Measurements from ENCODE around the gene FFAR1.

Gene FFAR1

DNA sequence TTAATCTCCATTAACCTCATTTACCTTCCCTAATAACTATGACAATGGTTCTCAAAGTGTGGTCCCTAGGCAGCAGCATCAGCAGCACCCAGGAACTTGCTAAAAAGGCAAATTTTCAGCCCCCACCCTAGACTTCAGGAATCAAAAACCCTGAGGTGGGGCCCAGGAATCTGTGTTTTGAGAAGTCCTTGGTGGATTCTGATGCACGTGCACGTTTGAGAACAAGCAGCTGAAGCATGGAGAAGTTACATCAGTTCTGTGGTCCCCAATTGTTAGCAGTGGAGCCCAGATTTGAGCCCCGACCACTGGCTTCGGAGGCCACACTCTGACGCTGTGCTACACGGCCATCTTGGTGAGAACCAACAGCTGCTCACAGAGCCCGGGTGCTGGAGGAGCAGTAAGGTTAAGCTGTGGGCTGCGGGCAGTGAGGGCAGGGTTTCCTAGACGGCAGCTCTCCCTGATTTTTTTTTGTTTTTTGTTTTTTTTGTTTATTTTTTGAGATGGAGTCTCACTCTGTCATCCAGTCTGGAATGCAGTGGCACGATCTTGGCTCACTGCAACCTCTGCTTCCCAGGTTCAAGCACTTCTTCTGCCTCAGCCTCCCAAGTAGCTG, 32.7 kb upstream of the FFAR1 start:
- no peak for DNase-seq (ENCODE audit: low read depth)

DNA sequence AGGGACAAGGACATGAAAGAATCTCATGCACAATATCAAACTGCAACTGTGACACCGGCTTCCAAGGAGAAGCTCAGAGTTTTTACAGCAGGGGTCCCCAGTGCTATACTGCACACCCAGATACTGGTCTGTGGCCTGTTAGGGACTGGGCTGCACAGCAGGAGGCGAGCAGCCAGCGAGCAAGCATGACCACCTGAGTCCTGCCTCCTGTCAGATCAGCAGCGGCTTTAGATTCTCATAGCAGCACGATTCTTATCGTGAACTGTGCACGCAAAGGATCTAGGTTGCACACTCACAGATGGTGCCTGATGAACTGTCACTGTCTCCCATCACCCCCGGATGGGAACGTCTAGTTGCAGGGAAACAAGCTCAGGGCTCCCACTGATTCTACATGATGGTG, 31.8 kb upstream of the FFAR1 start:
- DNase-seq (ENCODE audit: low read depth), result no peak

DNA sequence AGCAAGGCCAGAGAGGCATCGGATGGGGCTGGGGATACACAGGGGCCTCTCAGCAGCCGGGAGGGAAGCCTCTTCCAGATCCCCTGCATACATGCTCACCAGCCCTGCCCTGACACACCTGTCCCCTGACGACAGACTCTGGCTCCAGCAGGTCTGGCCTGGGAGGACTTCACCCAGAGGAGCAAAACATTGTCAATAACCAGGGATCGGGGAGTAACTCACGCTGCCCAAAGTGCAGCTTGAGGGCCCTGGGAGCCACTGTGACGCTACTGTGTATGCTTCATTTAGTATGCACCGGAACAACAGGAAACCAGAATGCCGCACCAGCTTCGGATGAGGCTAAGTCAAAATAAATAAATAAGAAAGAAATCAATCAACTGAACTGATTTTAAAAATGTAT, 31.1 kb upstream of the FFAR1 start:
- DNase-seq (ENCODE audit: low read depth), result no peak

DNA sequence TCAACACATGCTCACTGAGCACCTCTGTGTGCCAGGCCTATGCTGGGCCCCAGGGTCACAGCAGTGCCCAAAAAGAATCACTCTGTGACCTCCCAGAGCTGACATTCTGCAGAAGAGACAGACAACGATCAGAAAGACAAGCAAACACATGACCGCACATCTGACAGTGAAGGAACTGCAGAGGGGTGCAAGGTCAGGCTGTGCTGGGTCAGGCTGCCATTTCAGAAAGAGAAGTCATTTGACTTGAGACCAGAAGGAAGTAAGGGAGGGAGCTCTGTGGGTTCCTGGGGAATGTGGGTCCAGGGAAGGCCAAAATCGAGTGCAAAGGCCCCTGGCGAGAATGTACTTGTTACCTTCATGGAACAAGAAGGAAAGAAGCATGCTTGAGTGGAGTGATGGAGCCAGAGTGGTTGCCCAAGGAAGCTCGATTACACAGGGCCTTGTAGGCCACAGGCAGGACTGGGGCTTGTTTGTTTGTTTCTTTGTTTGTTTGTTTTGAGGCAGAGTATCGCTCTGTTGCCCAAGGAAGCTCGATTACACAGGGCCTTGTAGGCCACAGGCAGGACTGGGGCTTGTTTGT, 30.1 kb upstream of the FFAR1 start:
- no peak for DNase-seq (ENCODE audit: low read depth)

DNA sequence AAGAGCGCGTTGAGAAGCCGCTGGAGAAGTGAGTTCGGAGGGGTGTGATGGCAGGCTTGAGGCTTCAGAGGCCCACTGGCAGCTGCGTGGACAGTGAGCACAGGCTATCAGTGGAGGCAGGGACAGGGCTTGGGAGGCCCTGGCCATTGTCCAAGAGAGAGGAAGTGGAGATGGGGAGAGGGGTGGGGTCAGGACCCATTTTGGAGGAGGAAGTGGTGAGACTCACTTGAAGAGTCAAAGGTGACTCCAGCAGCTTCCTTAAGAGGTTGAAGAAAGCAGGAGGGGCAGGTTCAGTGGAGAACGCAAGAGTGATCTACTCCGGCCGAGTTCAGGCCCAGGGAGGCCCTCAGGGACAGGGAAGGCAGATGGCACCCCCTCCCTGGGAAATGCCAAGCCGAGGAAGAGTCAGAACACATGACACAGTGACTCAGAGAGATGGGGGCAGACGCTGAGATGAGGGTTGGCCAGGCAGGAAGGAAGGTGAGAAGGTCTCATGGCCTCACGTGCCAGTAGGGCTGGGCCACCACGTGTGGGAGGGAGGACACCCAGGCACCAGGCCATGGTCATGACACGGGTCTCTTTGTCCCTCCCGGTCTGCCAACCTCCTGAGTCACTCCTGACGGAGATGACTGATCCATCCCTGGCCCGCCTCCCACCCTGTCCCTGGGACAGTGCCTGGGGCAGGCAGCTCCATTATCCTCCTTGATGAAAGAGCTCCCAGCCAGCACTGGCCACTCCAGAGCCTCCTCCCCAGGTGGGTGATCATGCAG, 28.8 kb upstream of the FFAR1 start:
- no peak for DNase-seq (ENCODE audit: low read depth)

DNA sequence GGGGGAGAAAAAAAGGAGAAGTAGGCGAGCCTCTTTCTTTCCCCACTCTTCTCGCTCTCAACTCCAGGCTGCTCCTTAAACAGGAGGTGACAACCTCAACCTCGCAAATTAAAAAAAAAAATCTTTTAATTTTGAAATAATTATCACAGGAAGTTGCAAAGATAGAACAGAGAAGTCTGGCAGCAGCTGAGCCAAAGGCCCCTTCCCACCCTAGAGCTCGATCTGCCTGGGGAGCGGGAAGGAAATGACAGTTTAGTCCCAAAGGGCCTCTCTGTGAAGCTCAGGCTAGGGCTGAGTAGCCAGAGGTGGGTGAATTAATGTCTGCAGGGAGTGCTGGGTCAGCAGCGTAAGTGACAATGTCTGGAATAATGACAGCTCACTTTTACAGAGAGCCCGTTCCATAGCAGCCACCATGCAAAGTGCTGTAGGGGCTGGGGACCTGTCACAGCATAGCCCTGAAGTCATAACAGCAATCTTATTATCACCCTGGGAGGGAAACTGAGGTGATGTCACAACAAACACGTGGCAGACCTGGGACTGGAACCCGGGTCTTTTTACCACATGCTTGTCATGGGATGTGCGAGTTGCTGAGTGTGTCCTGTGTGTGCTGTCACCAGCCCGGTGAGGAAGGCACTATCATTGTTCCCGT, 27.5 kb upstream of the FFAR1 start:
- DNase-seq (ENCODE audit: low read depth), result no peak

DNA sequence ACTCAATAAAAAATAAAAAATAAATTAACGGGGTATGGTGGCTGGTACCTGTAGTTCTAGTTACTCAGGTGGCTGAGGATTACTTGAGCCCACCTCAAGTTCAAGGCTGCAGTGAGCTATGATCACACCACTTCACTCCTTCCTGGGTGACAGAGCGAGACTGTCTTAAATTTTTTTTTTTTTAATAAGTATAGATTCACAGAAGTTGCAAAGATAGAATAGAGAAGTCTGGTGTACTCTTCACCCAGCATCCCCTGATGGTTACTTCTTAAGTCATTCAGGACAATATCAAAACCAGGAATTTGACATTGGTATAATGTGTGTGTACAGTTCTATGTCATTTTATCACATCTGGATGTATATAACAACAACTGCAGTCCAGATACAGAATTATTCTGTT, 26.4 kb upstream of the FFAR1 start:
- DNase-seq (ENCODE audit: low read depth), result no peak

DNA sequence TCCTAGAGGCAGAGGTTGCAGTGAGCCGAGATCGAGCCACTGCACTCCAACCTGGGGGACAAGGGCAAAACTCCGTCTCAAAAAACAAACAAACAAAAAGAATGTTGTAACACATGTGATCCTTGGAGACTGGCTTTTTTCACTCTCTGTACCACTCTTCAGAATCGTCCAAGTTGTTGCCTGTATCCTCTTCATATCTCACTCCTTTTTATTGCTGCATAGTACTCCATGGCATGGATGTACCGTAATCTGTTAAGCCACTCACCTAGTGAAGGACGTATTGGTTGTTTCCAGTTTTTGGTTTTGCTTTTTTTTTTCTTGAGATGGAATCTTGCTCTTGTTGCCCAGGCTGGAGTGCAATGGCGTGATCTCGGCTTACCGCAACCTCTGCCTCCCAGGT, 25.7 kb upstream of the FFAR1 start:
- DNase-seq (ENCODE audit: low read depth), result no peak

DNA sequence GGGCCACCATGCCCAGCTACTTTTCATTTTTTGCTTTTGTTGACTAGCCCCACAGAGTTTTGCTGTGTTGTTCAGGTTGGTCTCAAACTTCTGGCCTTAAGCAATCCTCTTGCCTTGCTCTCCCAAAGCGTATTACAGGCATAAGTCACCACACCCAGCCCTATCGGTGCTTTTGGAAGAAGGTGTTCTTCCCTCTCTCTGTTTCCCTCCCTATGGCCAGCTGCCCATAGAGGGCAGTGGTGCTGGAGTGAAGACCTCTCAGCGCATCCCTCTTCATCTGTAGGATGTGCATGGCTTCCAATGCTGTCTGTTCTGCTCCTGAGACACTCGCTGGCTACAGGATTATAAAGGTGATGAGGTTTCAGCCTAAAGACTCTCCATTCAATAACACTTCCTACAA, 20.1 kb upstream of the FFAR1 start:
- no peak for DNase-seq (ENCODE audit: low read depth)

DNA sequence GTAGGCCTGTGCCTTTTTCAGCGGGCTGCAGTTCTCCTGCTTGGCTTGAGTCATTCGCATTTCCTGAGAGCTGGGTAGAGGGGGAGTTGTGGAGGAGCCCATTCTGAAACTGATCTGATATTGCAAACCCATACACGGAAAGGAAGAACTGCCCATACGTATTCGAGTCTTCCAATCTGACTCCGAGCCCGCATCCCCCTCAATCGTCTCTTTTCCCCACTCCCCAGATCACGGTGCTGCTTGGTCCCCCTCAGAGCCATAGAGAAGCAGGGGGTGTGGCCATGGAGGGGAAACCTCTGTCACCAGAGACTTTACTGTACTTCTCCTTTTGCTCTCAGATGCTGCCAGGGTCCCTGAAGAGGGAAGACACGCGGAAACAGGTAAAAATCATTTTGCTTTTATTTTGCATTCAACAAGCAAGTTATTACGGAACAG, 18.8 kb upstream of the FFAR1 start, which contains the start of gene CD22:
Gene CD22 (plus strand): TSS at position 337 of the 435 bp plus-strand sequence. CDS start 2,854 bp downstream, outside the sequence.
- no peak for DNase-seq (ENCODE audit: low read depth)

DNA sequence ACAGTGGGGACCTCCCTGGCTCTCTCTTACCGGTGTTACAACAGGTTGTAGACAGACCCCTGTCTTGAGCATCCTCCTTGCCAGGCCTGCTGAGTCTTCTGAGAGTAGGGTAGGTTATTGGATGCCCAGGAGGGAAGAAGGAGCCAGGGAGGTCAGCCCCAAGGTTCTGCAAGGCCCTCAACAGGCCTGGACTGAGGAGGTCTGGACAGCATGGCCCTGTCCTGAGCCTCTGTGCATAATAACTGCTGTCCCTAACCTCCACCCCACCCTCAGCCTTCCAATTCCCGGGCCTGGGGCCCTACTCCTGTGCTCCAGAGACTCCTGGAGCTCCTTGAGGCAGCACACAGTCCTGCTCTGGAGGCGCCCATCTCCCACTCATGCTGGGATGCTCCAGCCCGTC, 18.4 kb upstream of the FFAR1 start:
- no peak for DNase-seq (ENCODE audit: low read depth)

DNA sequence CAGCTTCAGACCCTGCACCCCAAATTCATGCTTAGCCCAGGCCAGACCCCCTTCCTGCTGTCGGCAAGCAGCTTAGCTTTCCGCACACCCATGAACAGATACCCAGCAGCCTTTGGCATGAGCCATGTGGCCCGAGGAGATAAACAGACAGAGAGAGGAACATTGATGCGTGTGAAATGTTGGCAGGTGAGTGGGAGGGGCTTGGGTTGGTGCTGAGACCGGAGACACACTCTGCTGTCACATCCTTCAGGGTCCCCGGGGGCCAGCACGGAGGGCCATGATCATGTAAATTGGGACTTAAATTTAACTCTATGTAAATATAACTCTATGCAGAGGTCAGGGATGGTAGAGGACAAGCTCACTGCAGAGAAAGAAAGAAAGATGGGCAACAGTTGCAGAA, 17.2 kb upstream of the FFAR1 start:
- DNase-seq (ENCODE audit: low read depth), result no peak

DNA sequence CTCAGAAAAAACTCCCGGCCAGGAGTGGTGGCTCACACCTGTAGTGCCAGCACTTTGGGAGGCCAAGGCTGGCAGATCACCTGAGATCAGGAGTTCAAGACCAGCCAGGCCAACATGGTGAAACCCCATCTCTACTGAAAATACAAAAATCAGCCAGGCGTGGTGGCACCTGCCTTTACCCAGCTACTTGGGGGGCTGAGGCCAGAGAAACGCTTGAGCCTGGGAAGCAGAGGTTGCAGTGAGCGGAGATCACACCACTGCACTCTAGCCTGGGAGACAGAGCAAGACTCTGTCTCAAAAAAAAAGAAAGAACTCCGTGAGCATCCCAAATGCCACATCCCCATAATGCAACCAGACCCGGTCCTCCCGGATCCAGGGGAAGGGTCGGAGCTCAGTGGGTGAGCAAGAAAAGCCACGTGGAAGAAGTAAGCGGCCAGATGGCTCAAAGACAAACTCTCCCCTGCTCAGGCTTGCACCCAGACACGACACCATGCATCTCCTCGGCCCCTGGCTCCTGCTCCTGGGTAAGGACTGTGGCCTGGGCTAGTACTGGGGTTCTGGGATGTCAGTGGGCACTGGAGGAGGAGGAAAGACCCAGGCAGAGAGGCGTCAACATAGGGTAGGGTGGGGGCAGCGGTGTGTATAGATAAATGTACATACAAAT, 16.0 kb upstream of the FFAR1 start:
- no peak for DNase-seq (ENCODE audit: low read depth)

DNA sequence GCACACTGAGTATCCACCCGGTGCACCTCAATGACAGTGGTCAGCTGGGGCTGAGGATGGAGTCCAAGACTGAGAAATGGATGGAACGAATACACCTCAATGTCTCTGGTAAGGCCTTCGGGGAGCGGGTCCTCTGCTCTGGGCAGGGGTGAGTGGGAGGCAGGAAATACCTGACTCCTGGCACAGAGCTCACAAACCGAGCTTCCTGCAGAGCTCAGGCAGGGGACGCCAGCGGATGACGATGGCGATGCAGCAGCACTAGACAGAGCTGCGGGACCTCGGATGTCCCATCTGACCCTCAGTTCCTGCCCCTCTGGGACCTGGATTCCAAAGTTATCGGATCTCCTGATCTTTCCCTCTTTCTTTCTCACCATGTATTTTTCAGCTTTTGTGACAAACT, 14.9 kb upstream of the FFAR1 start:
- no peak for DNase-seq (ENCODE audit: low read depth)

DNA sequence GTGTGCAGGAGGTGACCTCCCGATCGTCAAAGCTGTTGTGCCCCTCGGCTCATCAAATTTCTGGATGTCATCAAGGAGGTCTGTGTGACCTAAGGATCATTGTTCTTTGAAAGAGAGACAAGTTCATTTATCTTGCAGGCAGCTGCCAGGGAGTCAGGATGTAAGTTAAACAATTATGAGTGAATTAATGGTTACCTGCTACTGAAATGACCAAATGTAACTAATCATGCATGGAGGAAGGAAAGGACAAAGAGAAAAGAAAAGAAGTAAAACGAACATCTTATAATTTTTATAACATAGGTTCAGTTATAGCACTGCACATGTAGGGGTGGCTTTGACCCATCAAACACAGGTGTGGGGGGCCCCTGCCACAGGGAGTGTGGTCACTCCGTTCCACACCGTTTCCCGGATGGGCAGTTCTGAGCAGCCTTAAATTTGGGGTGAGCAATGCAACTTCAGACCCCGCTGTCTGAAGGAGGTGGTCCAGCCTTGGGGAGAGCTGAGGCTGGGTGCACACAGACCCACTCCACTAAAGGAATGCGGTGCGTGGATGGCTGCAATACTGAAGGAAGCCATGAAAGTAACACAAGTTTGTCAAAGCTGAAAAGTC, 13.5 kb upstream of the FFAR1 start:
- DNase-seq (ENCODE audit: low read depth), result no peak

DNA sequence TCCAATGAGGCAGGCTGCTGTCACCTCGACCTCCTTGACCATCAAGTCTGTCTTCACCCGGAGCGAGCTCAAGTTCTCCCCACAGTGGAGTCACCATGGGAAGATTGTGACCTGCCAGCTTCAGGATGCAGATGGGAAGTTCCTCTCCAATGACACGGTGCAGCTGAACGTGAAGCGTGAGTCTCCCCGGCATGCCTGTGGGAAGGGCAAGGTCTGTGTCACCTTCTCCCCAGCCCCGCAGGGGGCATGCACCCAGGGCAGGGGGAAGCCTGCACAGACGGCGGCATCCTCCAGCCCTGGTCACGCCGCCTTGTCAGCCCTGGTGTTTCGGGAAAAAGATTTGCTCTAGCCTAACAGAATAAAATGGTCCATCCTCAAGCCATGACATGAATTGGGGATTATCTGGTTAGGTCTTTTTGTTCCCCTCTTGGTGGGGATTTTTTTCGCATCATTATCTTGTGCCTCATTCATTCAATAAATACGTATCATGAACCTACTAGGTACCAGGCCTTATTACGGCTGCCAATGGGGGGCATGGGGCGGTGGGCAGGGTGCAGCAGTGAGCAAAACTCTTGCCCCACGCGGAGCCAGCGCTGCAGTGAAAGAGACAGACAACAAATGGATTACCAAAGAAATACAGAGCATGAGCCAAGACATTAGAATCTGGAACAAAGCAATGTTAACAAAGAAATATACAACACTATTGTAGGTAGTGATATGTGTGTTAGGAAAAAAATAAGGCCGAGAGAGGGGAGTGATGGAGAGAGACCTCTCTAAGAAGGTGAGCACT, 11.3 kb upstream of the FFAR1 start:
- DNase-seq (ENCODE audit: low read depth), result no peak

DNA sequence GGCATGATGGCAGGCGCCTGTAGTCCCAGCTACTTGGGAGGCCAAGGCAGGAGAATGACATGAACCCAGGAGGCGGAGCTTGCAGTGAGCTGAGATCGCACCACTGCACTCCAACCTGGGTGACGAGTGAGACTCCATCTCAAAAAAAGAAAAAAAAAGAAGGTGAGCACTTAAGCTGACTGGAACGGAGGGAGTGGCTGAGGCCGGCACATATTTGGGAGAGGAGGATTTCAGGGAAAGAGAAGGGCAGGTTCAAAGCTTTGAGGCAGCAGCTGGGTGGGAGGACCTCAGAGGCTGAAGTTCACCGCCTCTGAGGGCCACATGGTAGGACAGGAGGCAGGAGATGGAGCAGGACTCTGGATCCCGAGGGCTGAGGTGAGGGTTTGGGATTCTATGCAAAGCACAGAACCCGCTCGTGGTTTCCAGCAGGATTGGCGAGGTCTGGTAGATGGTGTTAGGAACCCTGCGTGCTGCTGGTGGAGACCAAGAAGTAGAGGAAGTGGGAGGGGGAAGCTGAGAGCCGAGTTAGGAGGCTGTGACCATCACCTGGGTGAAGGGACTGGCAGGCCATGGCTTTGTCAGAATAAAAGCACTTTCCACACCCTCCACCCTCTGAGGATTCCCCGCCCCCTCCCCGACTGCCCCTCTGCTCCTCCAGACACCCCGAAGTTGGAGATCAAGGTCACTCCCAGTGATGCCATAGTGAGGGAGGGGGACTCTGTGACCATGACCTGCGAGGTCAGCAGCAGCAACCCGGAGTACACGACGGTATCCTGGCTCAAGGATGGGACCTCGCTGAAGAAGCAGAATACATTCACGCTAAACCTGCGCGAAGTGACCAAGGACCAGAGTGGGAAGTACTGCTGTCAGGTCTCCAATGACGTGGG, 10.4 kb upstream of the FFAR1 start:
- no peak for DNase-seq (ENCODE audit: low read depth)

DNA sequence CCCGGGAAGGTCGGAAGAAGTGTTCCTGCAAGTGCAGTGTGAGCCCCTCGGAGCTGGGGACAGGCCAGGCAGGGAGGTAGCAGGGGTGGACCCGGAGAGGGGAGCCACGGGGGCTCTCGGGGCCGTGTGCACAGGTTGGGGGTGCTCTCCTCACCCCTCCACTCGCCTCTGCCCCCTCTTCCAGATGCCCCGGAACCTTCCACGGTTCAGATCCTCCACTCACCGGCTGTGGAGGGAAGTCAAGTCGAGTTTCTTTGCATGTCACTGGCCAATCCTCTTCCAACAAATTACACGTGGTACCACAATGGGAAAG, 9.8 kb upstream of the FFAR1 start:
- DNase-seq (ENCODE audit: low read depth), result no peak

DNA sequence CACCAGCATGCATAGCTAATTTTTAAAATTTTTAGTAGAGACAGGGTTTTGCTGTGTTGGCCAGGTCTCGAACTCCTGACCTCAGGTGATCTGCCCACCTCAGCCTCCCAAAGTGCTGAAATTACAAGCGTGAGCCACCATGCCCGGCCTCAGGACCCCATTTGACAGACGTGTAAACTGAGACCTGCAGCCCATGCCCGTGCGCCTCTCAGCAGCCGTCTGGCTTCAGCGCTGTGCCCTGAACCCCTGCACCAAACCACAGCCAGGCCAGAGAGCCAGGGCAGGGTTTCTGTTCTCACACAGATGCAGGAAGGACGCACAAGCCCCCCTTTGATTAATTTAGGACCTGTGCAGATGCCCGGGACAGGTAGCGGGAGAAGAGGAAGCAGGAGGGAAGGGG, 7.3 kb upstream of the FFAR1 start:
- DNase-seq (ENCODE audit: low read depth), result no peak

DNA sequence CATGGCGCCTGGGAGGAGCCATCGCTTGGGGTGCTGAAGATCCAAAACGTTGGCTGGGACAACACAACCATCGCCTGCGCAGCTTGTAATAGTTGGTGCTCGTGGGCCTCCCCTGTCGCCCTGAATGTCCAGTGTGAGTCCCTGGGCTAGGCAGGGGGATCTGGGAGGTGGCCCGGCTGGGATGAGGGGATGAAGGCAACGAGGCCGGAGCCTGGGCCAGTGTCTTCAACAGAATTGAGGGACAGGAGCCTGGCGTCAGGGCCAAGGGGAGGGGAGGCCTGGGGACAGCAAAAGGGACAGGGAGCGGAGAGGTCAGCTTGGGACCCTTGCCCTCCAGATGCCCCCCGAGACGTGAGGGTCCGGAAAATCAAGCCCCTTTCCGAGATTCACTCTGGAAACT, 6.7 kb upstream of the FFAR1 start:
- DNase-seq (ENCODE audit: low read depth), result no peak

Measured in T-helper 22 cell (primary cell).